Measurements from ENCODE around the gene MAP7D1.
"Not testable (repeated sequence)": the region's sequence is repeated elsewhere in the genome, so short reads cannot be mapped to it uniquely, and the experiment has no call there.

The MAP7D1 gene

GRCh38 chr1:36224537-36225282 is 68.8 kb downstream of the MAP7D1 start:
- no peaks in the 10 kb centered on the region for H3K9me3 ChIP-seq (ENCODE audit: control insufficient read depth, low read length)
- H3K36me3 ChIP-seq (ENCODE audit: control insufficient read depth, insufficient read depth, low read length): no peaks in the 10 kb centered on the region
- peak overlapping the region; percentile 36 for H2AFZ ChIP-seq
- H3K79me2 ChIP-seq: peaks cover 25% of the 10 kb centered on the region
- peak overlapping the region; percentile 93 for H3K4me3 ChIP-seq (ENCODE audit: low read depth, low read length)
- TF ChIP-seq CTCF (IDR thresholded peaks at IDR 0.05): peak; percentile 42
- no peak overlapping the region for H3K9ac ChIP-seq
- peak overlapping the region; percentile 98 for H3K27ac ChIP-seq
- peak overlapping the region; percentile 82 for H3K4me2 ChIP-seq (ENCODE audit: low read length)
- peaks cover 3% of the 10 kb centered on the region for H3K4me1 ChIP-seq
- H3K27me3 ChIP-seq (ENCODE audit: control insufficient read depth, insufficient read depth, low read length): no peaks in the 10 kb centered on the region

- no peak for TF ChIP-seq CTCF (IDR thresholded peaks at IDR 0.05)
- Histone ChIP-seq H3K27ac (peak overlapping the region; percentile 98), H3K36me3 (ENCODE audit: control insufficient read depth, insufficient read depth, low read length) (no peaks in the 10 kb centered on the region), H3K4me1 (peaks cover 3% of the 10 kb centered on the region), H3K79me2 (peaks cover 31% of the 10 kb centered on the region), H3K4me2 (ENCODE audit: low read length) (peak overlapping the region; percentile 82), H3K9me3 (ENCODE audit: control insufficient read depth, low read length) (no peaks in the 10 kb centered on the region), H3K4me3 (ENCODE audit: low read depth, low read length) (peak overlapping the region; percentile 93), H2AFZ (no peak overlapping the region), H3K9ac (no peak overlapping the region), H3K27me3 (ENCODE audit: control insufficient read depth, insufficient read depth, low read length) (no peaks in the 10 kb centered on the region)
Measured at GRCh38 chr1:36225283-36225899, 69.4 kb downstream of the MAP7D1 start.

- not testable (repeated sequence) for H3K4me2 ChIP-seq (ENCODE audit: low read length); H3K36me3 ChIP-seq (ENCODE audit: control insufficient read depth, insufficient read depth, low read length); H3K9me3 ChIP-seq (ENCODE audit: control insufficient read depth, low read length); H3K27me3 ChIP-seq (ENCODE audit: control insufficient read depth, insufficient read depth, low read length); H3K4me3 ChIP-seq (ENCODE audit: low read depth, low read length); H2AFZ ChIP-seq; H3K9ac ChIP-seq; H3K27ac ChIP-seq
- peaks cover 10% of the 10 kb centered on the region for H3K4me1 ChIP-seq
- peaks cover 71% of the 10 kb centered on the region for H3K79me2 ChIP-seq
Measured at GRCh38 chr1:36230279-36230678, 74.3 kb downstream of the MAP7D1 start.

Measured in parathyroid adenoma (tissue), 2 donors.